ENCODE measurements around the gene PLCL2.
A peak's percentile ranks its signal among the peaks of the same experiment; 100 is the strongest.

PLCL2 gene

DNA sequence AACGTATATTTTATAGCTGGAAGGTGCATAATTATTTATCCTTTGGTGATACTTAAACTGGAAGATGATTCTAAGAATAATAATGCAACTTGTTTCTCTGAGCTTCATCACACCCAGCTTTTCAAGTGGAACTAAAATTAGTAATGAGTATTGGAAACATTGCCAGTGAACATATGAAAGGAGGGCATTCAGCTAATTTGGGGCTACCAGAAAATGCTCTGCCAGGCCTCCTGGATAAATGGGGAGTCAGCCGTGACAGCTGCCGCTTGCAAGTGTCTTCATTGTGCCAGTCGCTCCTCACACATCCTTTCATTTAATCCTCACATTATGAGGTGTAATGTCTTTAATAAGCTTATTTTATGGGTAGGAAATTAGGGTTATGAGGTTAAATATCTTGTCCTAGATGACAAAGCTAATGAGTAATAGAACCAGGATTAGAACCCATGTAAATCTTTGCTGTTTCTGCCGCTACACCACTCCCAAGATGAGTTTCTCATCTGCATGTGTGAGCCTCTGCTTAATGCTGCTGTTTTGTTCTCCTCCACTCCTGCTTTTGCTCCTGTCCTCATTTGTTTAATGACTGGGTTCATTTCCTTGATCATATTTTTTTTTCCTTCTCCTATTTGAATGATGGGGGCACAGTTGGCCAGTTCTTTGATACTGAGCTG is 155.7 kb downstream of the PLCL2 start:
- Mint-ChIP-seq H3K9me3 (no peaks in the 10 kb centered on the region), H3K4me3 (no peak overlapping the region), H3K27me3 (no peaks in the 10 kb centered on the region), H3K4me1 (peaks cover 50% of the 10 kb centered on the region), H3K36me3 (ENCODE audit: insufficient read depth) (peaks cover 9% of the 10 kb centered on the region), H3K27ac (ENCODE audit: low read depth) (peak overlapping the region; percentile 44)
- ATAC-seq (replicated peaks; ENCODE audit: extremely low read depth, poor library complexity, severe bottlenecking) (no peak), DNase-seq (ENCODE audit: low spot score in 2 of 2) (no peak)

DNA sequence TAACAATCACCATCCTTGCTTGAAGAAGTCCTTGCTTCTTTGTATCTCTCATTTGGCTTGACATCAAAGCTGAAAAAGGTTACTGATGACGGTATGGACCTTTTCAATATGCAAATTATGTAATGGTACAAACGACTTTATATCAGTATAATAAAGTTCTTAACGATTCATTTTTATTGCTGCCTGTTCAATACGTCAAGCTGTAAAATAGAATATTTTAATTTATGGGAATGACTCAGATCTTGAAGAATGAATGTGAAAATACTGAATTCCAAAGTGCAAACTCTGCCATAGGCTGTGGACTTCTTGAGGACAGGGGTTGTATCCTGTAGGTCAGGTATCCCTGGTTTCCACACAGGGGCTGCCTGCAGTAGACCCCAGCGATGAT is 156.2 kb downstream of the PLCL2 start:
- H3K27me3 Mint-ChIP-seq, result no peaks in the 10 kb centered on the region
- no peaks in the 10 kb centered on the region for H3K9me3 Mint-ChIP-seq
- peaks cover 13% of the 10 kb centered on the region for H3K36me3 Mint-ChIP-seq (ENCODE audit: insufficient read depth)
- no peak overlapping the region for H3K27ac Mint-ChIP-seq (ENCODE audit: low read depth)
- DNase-seq (ENCODE audit: low spot score in 2 of 2) (no peak), ATAC-seq (replicated peaks; ENCODE audit: extremely low read depth, poor library complexity, severe bottlenecking) (no peak)
- H3K4me3 Mint-ChIP-seq, result no peak overlapping the region
- H3K4me1 Mint-ChIP-seq, result peaks cover 50% of the 10 kb centered on the region

DNA sequence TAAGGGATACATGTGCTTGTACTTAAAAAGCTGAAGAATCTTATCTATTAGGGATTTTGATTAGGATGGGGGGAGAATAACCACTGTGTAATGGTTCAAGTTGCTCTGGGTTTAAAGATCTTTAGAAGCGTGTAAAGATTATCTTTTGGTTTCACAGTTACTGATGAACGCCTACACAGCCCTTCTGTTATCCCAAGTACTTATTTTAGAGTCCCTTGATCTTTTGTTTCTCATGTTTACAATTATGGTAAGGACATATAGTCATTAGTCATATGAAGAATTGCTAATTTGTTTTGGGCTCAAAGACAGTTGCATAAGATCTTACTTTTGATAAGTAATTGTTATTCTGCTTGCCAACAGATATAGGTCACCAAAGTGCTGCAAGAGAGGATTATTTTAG is 160.1 kb downstream of the PLCL2 start:
- Mint-ChIP-seq H3K9me3 (no peaks in the 10 kb centered on the region), H3K27me3 (no peaks in the 10 kb centered on the region), H3K27ac (ENCODE audit: low read depth) (peak overlapping the region; percentile 41), H3K4me3 (no peak overlapping the region), H3K36me3 (ENCODE audit: insufficient read depth) (peaks cover 27% of the 10 kb centered on the region), H3K4me1 (peaks cover 53% of the 10 kb centered on the region)
- ATAC-seq (replicated peaks; ENCODE audit: extremely low read depth, poor library complexity, severe bottlenecking), result no peak
- DNase-seq (ENCODE audit: low spot score in 2 of 2), result no peak

DNA sequence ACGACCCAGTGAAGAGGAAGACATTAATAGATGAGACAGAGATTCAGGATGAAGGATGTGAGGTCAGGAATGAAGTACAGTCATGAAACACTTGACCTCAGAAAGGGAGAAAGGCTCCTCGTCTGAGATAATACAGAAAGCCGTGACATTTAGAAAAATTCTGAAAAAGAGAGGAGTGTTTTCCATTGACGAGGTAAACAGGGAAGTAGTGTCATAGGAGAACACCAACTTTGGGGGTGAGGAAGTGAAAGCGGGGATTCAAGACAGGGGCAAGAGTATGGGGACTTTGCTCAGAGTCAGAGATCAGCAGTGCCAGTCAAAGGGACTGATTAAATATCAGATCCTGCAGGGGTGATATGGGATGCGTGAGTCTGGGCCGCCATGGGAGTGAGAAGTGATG is 160.9 kb downstream of the PLCL2 start:
- H3K4me3 Mint-ChIP-seq, result no peak overlapping the region
- H3K36me3 Mint-ChIP-seq (ENCODE audit: insufficient read depth), result peaks cover 33% of the 10 kb centered on the region
- peaks cover 55% of the 10 kb centered on the region for H3K4me1 Mint-ChIP-seq
- H3K27ac Mint-ChIP-seq (ENCODE audit: low read depth), result peak overlapping the region; percentile 41
- peaks cover 4% of the 10 kb centered on the region for H3K9me3 Mint-ChIP-seq
- no peaks in the 10 kb centered on the region for H3K27me3 Mint-ChIP-seq
- DNase-seq (ENCODE audit: low spot score in 2 of 2) (no peak), ATAC-seq (replicated peaks; ENCODE audit: extremely low read depth, poor library complexity, severe bottlenecking) (no peak)

DNA sequence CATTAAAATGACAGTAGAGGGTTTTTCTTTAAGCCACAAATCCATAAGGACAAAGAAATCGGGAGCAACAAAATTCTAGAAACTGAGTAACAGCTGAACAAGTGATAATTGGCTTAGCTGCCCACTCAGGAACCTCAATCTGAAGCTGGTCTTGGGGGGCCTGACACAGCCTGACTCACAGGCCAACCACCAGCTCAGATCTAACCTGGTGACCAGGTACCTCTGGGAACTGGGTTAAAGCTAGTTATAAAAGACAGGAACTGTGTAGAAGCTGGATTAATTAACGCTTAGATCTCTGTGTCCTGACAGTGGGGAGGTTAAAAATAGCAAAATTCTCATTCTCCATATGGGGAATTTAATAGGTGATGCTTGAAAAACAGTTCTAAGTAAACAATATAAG is 161.9 kb downstream of the PLCL2 start:
- H3K4me1 Mint-ChIP-seq, result peaks cover 56% of the 10 kb centered on the region
- H3K36me3 Mint-ChIP-seq (ENCODE audit: insufficient read depth), result peaks cover 33% of the 10 kb centered on the region
- no peak for ATAC-seq (replicated peaks; ENCODE audit: extremely low read depth, poor library complexity, severe bottlenecking)
- no peaks in the 10 kb centered on the region for H3K27me3 Mint-ChIP-seq
- no peak for DNase-seq (ENCODE audit: low spot score in 2 of 2)
- peak overlapping the region; percentile 8 for H3K27ac Mint-ChIP-seq (ENCODE audit: low read depth)
- H3K9me3 Mint-ChIP-seq, result peaks cover 8% of the 10 kb centered on the region
- H3K4me3 Mint-ChIP-seq, result no peak overlapping the region

DNA sequence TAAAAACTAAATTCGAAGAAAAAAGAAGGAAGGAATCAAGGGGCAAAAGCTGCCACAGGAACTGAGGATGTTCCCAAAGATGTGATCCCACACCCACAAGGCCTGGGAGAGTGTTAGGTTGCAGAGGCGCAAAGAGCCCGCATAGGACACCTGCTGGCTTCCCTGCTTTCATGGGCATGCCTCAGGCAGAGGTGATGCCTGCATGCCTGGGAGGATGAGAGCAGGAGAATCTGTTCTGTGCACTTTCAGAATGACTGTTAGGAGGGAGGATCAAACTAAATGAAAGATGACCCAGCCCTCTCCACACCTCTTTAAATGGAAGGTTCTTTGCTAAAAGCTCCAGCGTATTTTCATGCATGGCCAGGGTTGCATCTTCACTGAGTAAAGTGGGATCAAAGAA is 162.4 kb downstream of the PLCL2 start:
- ATAC-seq (replicated peaks; ENCODE audit: extremely low read depth, poor library complexity, severe bottlenecking) (no peak), DNase-seq (ENCODE audit: low spot score in 2 of 2) (no peak)
- peaks cover 56% of the 10 kb centered on the region for H3K4me1 Mint-ChIP-seq
- H3K36me3 Mint-ChIP-seq (ENCODE audit: insufficient read depth), result peaks cover 33% of the 10 kb centered on the region
- H3K9me3 Mint-ChIP-seq, result peaks cover 11% of the 10 kb centered on the region
- H3K27ac Mint-ChIP-seq (ENCODE audit: low read depth), result peak overlapping the region; percentile 8
- H3K4me3 Mint-ChIP-seq, result no peak overlapping the region
- no peaks in the 10 kb centered on the region for H3K27me3 Mint-ChIP-seq

DNA sequence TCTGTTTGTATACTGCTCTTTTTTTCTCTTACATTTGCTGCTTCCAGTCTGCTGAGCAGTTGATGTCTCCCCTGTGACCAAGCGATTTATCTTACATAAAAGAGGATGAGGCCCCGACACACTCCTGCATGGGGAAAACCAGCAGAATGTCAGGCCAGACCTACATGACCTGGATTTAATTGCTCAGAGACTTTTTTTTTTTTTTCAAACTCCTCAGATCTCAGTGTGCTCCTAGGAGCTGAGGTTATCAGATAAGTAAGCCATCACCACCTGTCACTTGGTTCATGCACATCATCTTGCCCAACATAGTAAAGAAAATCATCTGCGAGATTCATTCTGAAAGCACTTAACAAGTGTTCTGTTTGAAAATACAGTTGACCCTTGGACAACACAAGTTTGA is 163.1 kb downstream of the PLCL2 start:
- DNase-seq (ENCODE audit: low spot score in 2 of 2) (no peak), ATAC-seq (replicated peaks; ENCODE audit: extremely low read depth, poor library complexity, severe bottlenecking) (no peak)
- Mint-ChIP-seq H3K27me3 (no peaks in the 10 kb centered on the region), H3K27ac (ENCODE audit: low read depth) (peak overlapping the region; percentile 52), H3K4me3 (no peak overlapping the region), H3K4me1 (peaks cover 56% of the 10 kb centered on the region), H3K36me3 (ENCODE audit: insufficient read depth) (peaks cover 29% of the 10 kb centered on the region), H3K9me3 (peaks cover 11% of the 10 kb centered on the region)

DNA sequence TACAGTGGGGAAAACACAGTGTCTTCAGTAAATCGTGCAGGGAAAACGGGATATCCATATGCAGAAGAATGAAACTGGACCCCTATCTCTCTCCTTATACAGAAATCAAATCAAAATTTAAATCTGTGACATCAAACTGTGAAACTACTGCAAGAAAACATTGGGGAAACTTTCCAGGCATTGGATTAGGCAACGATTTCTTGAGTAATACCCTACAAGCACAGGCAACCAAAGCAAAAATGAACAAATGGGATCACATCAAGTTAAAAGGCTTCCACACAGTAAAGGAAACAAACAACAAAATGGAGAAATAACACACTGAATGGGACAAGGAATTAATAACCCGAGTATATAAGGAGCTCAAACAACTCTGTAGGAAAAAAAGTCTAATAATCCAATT is 165.3 kb downstream of the PLCL2 start:
- Mint-ChIP-seq H3K4me1 (peaks cover 60% of the 10 kb centered on the region), H3K27ac (ENCODE audit: low read depth) (no peak overlapping the region), H3K36me3 (ENCODE audit: insufficient read depth) (peaks cover 27% of the 10 kb centered on the region), H3K9me3 (peaks cover 11% of the 10 kb centered on the region), H3K27me3 (no peaks in the 10 kb centered on the region), H3K4me3 (no peak overlapping the region)
- no peak for ATAC-seq (replicated peaks; ENCODE audit: extremely low read depth, poor library complexity, severe bottlenecking)
- DNase-seq (ENCODE audit: low spot score in 2 of 2), result no peak

DNA sequence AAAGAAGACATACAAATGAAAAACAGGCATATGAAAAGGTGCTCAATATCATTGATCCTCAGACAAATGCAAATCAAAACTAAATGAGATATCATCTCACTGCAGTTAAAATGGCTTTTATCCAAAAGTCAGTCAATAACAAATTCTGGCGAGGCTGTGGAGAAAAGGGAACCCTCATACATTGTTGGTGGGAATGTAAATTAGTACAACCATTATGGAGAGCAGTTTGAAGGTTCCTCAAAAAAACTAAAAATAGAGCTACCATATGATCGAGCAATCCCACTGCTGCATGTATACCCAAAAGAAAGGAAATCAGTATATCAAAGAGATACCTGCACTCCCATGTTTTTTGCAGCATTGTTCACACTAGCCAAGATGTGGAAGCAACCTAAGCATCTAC is 165.8 kb downstream of the PLCL2 start:
- ATAC-seq (replicated peaks; ENCODE audit: extremely low read depth, poor library complexity, severe bottlenecking), result no peak
- H3K36me3 Mint-ChIP-seq (ENCODE audit: insufficient read depth), result peaks cover 27% of the 10 kb centered on the region

DNA sequence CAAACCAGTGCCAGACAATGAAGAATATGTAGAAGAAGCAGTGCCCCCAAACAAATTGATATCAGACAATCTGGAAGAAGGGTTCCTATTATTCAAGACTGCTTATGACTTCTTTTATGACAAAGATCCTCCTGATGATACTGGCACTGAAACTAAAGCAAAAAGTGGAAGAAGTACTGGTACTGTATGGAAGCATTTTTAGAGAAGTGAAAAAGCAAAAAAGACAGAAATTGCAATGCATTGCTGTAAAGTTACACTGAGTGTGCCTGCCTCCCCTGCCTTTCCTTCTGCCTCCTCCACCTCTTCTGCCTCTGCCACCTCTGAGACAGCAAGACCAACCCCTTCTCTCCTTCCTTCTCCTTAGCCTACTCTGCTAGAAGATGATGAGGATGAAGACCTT is 167.6 kb downstream of the PLCL2 start:
- Mint-ChIP-seq H3K9me3 (peaks cover 11% of the 10 kb centered on the region), H3K4me1 (peaks cover 59% of the 10 kb centered on the region), H3K4me3 (no peak overlapping the region), H3K36me3 (ENCODE audit: insufficient read depth) (peaks cover 19% of the 10 kb centered on the region), H3K27ac (ENCODE audit: low read depth) (no peak overlapping the region), H3K27me3 (no peaks in the 10 kb centered on the region)
- DNase-seq (ENCODE audit: low spot score in 2 of 2) (no peak), ATAC-seq (replicated peaks; ENCODE audit: extremely low read depth, poor library complexity, severe bottlenecking) (no peak)

More for the DNA sequence above, 165.8 kb downstream of the PLCL2 start:
- no peaks in the 10 kb centered on the region for H3K27me3 Mint-ChIP-seq
- peaks cover 11% of the 10 kb centered on the region for H3K9me3 Mint-ChIP-seq
- H3K4me1 Mint-ChIP-seq, result peaks cover 60% of the 10 kb centered on the region
- H3K27ac Mint-ChIP-seq (ENCODE audit: low read depth), result no peak overlapping the region
- no peak overlapping the region for H3K4me3 Mint-ChIP-seq
- DNase-seq (ENCODE audit: low spot score in 2 of 2), result no peak

DNA sequence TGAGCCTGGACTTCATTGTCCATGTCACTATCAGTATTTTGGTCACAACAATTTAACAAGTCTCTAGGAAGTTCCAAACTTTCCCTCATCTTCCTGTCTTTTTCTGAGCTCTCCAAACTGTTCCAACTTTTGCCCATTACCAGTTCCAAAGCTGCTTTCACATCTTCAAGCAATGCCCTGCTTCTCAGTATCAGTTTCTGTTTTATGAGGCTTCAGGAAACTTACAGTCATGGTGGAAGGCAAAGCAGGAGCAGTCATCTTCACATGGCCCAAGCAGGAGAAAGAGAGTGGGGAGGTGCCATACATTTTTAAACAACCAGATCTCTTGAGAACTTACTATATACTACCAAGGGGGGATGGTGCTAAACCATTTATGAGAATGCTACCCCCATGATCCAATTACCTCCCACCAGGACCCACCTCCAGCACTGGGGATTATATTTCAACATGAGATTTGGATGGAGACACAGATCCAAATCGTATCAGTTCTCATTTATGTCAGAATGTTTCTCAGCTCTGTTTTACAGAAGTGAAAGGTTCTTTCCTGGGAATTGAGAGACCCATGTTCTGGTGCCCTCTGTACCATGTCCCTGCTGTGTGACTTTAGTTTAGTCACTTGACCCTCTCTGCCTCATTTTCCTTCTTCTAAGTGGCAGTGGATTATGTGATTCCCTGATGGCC is 169.7 kb downstream of the PLCL2 start:
- H3K9me3 Mint-ChIP-seq, result peaks cover 11% of the 10 kb centered on the region
- peaks cover 68% of the 10 kb centered on the region for H3K4me1 Mint-ChIP-seq
- no peaks in the 10 kb centered on the region for H3K27me3 Mint-ChIP-seq
- ATAC-seq (replicated peaks; ENCODE audit: extremely low read depth, poor library complexity, severe bottlenecking) (no peak), DNase-seq (ENCODE audit: low spot score in 2 of 2) (no peak)
- peak overlapping the region; percentile 61 for H3K27ac Mint-ChIP-seq (ENCODE audit: low read depth)
- no peak overlapping the region for H3K4me3 Mint-ChIP-seq
- H3K36me3 Mint-ChIP-seq (ENCODE audit: insufficient read depth), result peaks cover 14% of the 10 kb centered on the region

DNA sequence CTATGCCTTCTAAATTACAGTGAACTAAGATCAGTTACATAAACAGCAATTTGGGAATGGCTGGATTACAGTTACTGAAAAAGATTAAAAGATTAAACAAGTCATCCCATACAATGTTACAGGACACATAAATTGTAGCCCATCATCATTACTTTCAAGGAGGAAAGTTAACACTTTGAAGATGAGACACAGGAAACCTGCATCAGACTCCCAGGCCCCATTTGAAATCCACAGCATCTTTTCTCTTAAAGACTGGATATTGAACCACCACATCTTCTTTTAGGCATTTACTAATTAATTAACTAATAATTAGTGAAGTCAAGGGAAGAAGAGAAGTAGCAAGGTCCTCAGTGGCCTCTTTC is 170.2 kb downstream of the PLCL2 start:
- H3K9me3 Mint-ChIP-seq, result peaks cover 11% of the 10 kb centered on the region
- peak overlapping the region; percentile 61 for H3K27ac Mint-ChIP-seq (ENCODE audit: low read depth)
- peaks cover 10% of the 10 kb centered on the region for H3K36me3 Mint-ChIP-seq (ENCODE audit: insufficient read depth)
- DNase-seq (ENCODE audit: low spot score in 2 of 2), result no peak
- H3K27me3 Mint-ChIP-seq, result no peaks in the 10 kb centered on the region
- no peak overlapping the region for H3K4me3 Mint-ChIP-seq
- ATAC-seq (replicated peaks; ENCODE audit: extremely low read depth, poor library complexity, severe bottlenecking), result no peak
- peaks cover 70% of the 10 kb centered on the region for H3K4me1 Mint-ChIP-seq

Measured in central memory CD8-positive, alpha-beta T cell (primary cell).